ENCODE measurements around the gene DNAJB1. TPM values are rescaled to one million over a fixed set of nuclear protein-coding genes. Genes with fewer than 3 reads are reported as not detected.

DNAJB1 gene
- total RNA-seq, 1 donor from 2014 or later: 61.9 TPM

DNA sequence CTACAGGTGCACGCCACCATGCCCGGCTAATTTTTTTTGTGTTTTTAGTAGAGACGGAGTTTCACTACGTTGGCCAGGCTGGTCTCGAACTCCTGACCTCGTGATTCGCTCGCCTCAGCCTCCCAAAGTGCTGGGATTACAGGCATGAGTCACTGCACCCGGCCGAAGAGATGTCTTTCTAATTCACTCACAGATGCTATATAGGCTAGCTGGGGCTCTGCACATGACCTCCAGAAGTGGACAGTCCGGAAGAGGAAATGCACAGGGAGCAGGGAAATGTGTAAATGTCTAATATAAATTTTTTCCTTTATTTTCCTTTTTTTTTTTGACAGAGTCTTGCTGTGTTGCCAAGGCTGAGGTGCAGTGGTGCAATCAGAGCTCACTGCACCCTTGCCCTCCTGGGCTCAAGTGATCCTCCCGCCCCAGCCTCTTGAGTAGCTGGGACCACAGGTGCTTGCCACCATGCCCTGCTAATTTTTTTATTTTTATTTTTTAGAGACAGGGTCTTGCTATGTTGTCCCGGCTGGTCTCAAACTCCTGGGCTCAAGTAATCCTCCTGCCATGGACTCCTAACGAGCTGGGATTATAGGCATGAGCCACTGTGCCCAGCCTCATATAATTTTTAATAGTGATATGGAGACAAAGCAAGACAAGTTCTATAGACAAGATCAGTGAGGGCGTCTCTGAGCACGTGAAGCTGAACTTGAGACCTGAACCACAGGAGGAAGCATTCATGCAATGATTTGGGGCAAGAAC lies 30.6 kb downstream of the DNAJB1 start:
- Histone ChIP-seq H3K9me3 (ENCODE audit: low read depth) (no peaks in the 10 kb centered on the region), H3K79me2 (ENCODE audit: low read depth) (peaks cover 9% of the 10 kb centered on the region), H2AFZ (replicated peaks) (no peak overlapping the region), H3K9ac (no peak overlapping the region), H3K4me1 (no peaks in the 10 kb centered on the region), H3F3A (ENCODE audit: low read depth) (peaks cover 8% of the 10 kb centered on the region), H3K4me2 (no peak overlapping the region), H3K36me3 (no peaks in the 10 kb centered on the region), H4K20me1 (ENCODE audit: low read depth) (peaks cover 17% of the 10 kb centered on the region), H3K27me3 (no peaks in the 10 kb centered on the region), H3K27ac (no peak overlapping the region), H3K4me3 (no peak overlapping the region)
- Mint-ChIP-seq H3K9me3 (no peaks in the 10 kb centered on the region), H3K4me3 (no peak overlapping the region), H3K27me3 (ENCODE audit: insufficient read depth, low read depth) (peaks cover 1% of the 10 kb centered on the region), H3K4me1 (peaks cover 4% of the 10 kb centered on the region), H3K27ac (no peak overlapping the region), H3K36me3 (peaks cover 23% of the 10 kb centered on the region)
- TF ChIP-seq EZH2 (IDR thresholded peaks at IDR 0.05) (no peak), EZH2phosphoT487 (IDR thresholded peaks at IDR 0.05) (no peak)
- TF ChIP-seq, protein P1, sequence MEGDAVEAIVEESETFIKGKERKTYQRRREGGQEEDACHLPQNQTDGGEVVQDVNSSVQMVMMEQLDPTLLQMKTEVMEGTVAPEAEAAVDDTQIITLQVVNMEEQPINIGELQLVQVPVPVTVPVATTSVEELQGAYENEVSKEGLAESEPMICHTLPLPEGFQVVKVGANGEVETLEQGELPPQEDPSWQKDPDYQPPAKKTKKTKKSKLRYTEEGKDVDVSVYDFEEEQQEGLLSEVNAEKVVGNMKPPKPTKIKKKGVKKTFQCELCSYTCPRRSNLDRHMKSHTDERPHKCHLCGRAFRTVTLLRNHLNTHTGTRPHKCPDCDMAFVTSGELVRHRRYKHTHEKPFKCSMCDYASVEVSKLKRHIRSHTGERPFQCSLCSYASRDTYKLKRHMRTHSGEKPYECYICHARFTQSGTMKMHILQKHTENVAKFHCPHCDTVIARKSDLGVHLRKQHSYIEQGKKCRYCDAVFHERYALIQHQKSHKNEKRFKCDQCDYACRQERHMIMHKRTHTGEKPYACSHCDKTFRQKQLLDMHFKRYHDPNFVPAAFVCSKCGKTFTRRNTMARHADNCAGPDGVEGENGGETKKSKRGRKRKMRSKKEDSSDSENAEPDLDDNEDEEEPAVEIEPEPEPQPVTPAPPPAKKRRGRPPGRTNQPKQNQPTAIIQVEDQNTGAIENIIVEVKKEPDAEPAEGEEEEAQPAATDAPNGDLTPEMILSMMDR (IDR thresholded peaks at IDR 0.05): no peak
- DNase-seq (ENCODE audit: low spot score): no peak

DNA sequence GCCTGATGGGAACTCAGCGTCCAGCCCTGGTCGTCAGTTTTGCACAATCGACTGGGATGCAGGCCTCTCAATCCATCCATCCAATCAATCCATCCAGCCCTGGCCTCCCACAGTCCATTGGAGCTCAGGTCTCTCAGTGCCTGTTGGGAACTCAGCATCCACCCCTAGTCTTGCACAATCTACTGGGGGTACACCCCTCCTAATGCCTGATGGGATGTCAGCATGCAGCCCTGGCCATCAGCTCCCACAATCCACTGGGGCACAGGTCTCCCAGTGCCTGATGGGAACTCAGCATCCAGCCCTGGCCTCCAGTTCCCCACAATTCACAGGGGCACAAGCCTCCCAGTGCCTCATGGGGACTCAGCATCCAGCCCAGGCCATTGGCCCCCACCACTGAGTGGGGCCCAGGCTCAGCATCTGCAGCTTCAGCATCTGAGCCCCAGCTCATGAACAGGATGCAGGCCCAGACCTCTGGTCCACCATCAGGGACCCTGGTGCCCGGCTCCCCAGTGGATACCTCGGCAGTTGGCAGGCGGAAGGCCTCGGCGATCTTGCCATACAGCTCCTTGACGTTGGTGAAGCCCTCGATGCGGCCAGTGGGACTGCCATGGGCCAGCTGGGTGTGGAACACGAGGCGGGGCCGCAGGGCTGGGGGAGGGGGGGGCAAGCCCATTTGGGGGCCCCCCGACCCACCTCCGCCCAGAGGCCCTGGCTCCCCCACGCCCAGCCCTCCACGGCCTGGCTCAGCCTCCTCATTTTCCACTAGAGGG lies 35.8 kb downstream of the DNAJB1 start:
- H3K27ac Mint-ChIP-seq: no peak overlapping the region
- Histone ChIP-seq H3K27ac (no peak overlapping the region), H3K4me3 (no peak overlapping the region), H2AFZ (replicated peaks) (no peak overlapping the region), H3F3A (ENCODE audit: low read depth) (peaks cover 8% of the 10 kb centered on the region), H3K4me2 (no peak overlapping the region), H3K36me3 (no peaks in the 10 kb centered on the region), H4K20me1 (ENCODE audit: low read depth) (peaks cover 37% of the 10 kb centered on the region), H3K9me3 (ENCODE audit: low read depth) (no peaks in the 10 kb centered on the region), H3K27me3 (no peaks in the 10 kb centered on the region), H3K4me1 (peaks cover 3% of the 10 kb centered on the region), H3K79me2 (ENCODE audit: low read depth) (peaks cover 6% of the 10 kb centered on the region), H3K9ac (no peak overlapping the region)
- no peak for DNase-seq (ENCODE audit: low spot score)
- no peaks in the 10 kb centered on the region for H3K9me3 Mint-ChIP-seq
- peaks cover 5% of the 10 kb centered on the region for H3K27me3 Mint-ChIP-seq (ENCODE audit: insufficient read depth, low read depth)
- H3K4me1 Mint-ChIP-seq: peaks cover 4% of the 10 kb centered on the region
- H3K4me3 Mint-ChIP-seq: no peak overlapping the region
- H3K36me3 Mint-ChIP-seq: peaks cover 10% of the 10 kb centered on the region
- TF ChIP-seq EZH2 (IDR thresholded peaks at IDR 0.05) (no peak), EZH2phosphoT487 (IDR thresholded peaks at IDR 0.05) (no peak)
- TF ChIP-seq, protein P1 (IDR thresholded peaks at IDR 0.05): no peak

DNA sequence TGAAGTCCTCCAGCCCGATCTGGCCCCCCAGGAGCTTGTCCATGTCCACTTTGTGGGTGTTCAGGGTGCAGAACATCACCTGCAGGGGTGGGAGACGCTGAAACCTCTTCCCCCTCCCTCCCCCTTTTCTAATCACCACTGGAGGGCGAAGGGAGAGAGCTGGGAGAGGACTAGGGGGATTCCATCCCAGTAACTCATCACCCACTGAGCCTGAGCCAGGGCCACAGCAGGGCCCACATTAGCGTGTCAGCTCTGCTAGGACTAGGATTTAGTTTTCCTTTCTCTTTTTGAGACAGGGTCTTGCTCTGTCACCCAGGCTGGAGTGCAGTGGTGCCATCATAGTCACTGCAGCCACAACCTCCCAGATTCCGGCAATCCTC lies 37.5 kb downstream of the DNAJB1 start:
- no peak overlapping the region for H3K27ac ChIP-seq
- no peaks in the 10 kb centered on the region for H3K27me3 ChIP-seq
- no peak overlapping the region for H2AFZ ChIP-seq (replicated peaks)
- no peak overlapping the region for H3K4me3 ChIP-seq
- no peak overlapping the region for H3K9ac ChIP-seq
- Mint-ChIP-seq H3K27me3 (ENCODE audit: insufficient read depth, low read depth) (peaks cover 7% of the 10 kb centered on the region), H3K9me3 (no peaks in the 10 kb centered on the region), H3K4me1 (peaks cover 10% of the 10 kb centered on the region), H3K27ac (no peak overlapping the region), H3K36me3 (peaks cover 8% of the 10 kb centered on the region), H3K4me3 (no peak overlapping the region)
- peaks cover under 1% of the 10 kb centered on the region for H3K79me2 ChIP-seq (ENCODE audit: low read depth)
- no peaks in the 10 kb centered on the region for H3K36me3 ChIP-seq
- peaks cover 7% of the 10 kb centered on the region for H3K4me1 ChIP-seq
- no peak for DNase-seq (ENCODE audit: low spot score)
- H3K4me2 ChIP-seq: no peak overlapping the region
- no peak for TF ChIP-seq EZH2 (IDR thresholded peaks at IDR 0.05)
- no peak for TF ChIP-seq EZH2phosphoT487 (IDR thresholded peaks at IDR 0.05)
- TF ChIP-seq, protein P1 (IDR thresholded peaks at IDR 0.05): no peak
- H3F3A ChIP-seq (ENCODE audit: low read depth): peaks cover 4% of the 10 kb centered on the region
- peaks cover 25% of the 10 kb centered on the region for H4K20me1 ChIP-seq (ENCODE audit: low read depth)
- H3K9me3 ChIP-seq (ENCODE audit: low read depth): no peaks in the 10 kb centered on the region

All from neural progenitor cell (in vitro differentiated cells).